RWPE2 (cell line): ENCODE results near the gene PRKG1.

Experiments
- ATAC-seq: fragments of 200-7000 bp; cut with Tn5 transposase; 3 replicates; pipeline ENCODE4 v1.9.1; 2021; ENCODE audit warnings: low read depth
- DNase-seq: peaks from one replicate; pipeline ENCODE4 v3.0.0-alpha.2; 2020; ENCODE audit warnings: low spot score
- H3K27ac ChIP-seq: fragments of 450-650 bp; 2 replicates; pipeline ENCODE4 v1.5.1; 2017; ENCODE audit warnings: mild to moderate bottlenecking; ENCODE audit not compliant: poor library complexity, severe bottlenecking
- H3K27me3 ChIP-seq: fragments of 250-450 bp; sonication (Bioruptor Pico); 2 replicates; pipeline ENCODE4 v1.5.1; 2021; ENCODE audit warnings: mild to moderate bottlenecking, moderate library complexity; ENCODE audit not compliant: insufficient read depth, poor library complexity, severe bottlenecking
- H3K36me3 ChIP-seq: fragments of 250-450 bp; sonication (Bioruptor Pico); 2 replicates; pipeline ENCODE4 v1.5.1; 2020; ENCODE audit warnings: low read depth, mild to moderate bottlenecking, moderate library complexity
- H3K4me1 ChIP-seq: fragments of 250-450 bp; sonication (Bioruptor Pico); 2 replicates; pipeline ENCODE4 v1.5.1; 2021; ENCODE audit warnings: mild to moderate bottlenecking, moderate library complexity; ENCODE audit not compliant: insufficient read depth, poor library complexity, severe bottlenecking
- H3K4me3 ChIP-seq: fragments of 250-450 bp; sonication (Bioruptor Pico); 2 replicates; pipeline ENCODE4 v1.5.1; 2021; ENCODE audit warnings: mild to moderate bottlenecking, moderate library complexity; ENCODE audit not compliant: severe bottlenecking
- H3K9me3 ChIP-seq: fragments of 250-450 bp; sonication (Bioruptor Pico); 2 replicates; pipeline ENCODE4 v1.5.1; 2021; ENCODE audit warnings: mild to moderate bottlenecking, moderate library complexity; ENCODE audit not compliant: severe bottlenecking
- TF ChIP-seq, protein P1 (sequence below): fragments of 450-650 bp; IDR thresholded peaks from one replicate; pipeline ENCODE4 v1.5.1; 2017; ENCODE audit warnings: mild to moderate bottlenecking, moderate library complexity; ENCODE audit not compliant: poor library complexity, severe bottlenecking

The PRKG1 gene

DNA sequence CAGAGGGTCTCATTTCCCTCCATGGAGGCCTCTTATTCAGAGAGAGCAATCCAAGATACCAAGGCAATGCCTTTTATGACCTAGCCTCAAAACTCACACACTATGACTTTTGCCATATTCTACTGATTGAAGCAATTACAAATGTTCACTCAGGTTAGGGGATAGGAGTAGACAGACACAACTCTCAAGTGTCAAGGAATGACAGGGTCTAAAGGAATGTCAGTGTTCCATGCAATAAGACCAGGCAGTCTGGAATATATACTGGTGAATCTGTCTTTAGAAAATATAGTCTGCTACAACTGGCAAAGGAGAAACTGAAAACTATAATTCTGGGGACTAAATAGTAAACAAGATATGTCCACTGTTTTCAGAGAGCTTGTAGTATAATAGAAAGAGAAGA, 283.9 kb downstream of the PRKG1 start:
- Histone ChIP-seq H3K27ac (no peak overlapping the region), H3K27me3 (no peaks in the 10 kb centered on the region), H3K4me1 (no peaks in the 10 kb centered on the region), H3K36me3 (no peaks in the 10 kb centered on the region), H3K9me3 (no peaks in the 10 kb centered on the region), H3K4me3 (no peak overlapping the region)
- TF ChIP-seq, protein P1, sequence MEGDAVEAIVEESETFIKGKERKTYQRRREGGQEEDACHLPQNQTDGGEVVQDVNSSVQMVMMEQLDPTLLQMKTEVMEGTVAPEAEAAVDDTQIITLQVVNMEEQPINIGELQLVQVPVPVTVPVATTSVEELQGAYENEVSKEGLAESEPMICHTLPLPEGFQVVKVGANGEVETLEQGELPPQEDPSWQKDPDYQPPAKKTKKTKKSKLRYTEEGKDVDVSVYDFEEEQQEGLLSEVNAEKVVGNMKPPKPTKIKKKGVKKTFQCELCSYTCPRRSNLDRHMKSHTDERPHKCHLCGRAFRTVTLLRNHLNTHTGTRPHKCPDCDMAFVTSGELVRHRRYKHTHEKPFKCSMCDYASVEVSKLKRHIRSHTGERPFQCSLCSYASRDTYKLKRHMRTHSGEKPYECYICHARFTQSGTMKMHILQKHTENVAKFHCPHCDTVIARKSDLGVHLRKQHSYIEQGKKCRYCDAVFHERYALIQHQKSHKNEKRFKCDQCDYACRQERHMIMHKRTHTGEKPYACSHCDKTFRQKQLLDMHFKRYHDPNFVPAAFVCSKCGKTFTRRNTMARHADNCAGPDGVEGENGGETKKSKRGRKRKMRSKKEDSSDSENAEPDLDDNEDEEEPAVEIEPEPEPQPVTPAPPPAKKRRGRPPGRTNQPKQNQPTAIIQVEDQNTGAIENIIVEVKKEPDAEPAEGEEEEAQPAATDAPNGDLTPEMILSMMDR = no peak
- DNase-seq = no peak
- peak; percentile 55; the same call in 2 of the 3 replicates for ATAC-seq

DNA sequence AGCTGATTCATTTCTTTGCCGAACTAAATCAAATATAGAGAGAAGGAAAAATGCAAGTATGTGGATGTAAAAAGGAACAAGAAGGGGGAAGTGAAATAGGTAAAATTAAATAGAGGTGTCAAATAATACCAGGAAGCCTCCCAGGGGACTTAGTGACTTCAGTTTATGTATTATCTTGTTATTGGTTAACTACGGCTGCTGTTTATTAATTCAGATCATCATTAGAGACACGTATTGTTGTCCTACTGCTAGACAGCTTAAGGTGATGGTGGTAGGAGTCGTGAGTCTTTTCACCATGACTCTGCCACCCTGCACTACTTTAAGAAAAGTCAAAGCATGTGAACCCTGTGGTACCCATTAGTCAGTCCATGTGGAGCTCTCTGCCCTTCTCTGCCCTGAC, 289.1 kb downstream of the PRKG1 start:
- TF ChIP-seq, protein P1 = no peak
- Histone ChIP-seq H3K36me3 (no peaks in the 10 kb centered on the region), H3K27ac (no peak overlapping the region), H3K4me1 (no peaks in the 10 kb centered on the region), H3K4me3 (no peak overlapping the region), H3K27me3 (no peaks in the 10 kb centered on the region), H3K9me3 (no peaks in the 10 kb centered on the region)
- ATAC-seq = no peak
- no peak for DNase-seq

DNA sequence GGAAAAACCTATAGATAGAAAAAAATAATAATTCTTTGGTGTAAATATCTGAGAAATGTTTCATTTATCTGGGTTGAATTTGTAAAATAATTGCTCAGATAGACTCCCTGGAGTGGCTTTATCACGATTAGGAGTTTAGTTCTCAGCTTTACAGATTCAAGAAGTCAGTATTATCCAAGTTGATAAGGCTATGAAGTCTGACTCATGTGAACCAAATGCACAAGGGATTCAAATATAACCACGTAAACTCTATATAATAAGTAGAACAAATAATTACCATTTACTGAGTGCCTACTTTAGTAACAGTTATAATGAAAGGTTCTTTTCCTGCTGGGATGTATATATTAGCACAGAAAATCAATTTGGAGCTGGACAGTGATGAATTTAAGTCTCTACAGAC, 290.4 kb downstream of the PRKG1 start:
- H3K27me3 ChIP-seq = no peaks in the 10 kb centered on the region
- no peaks in the 10 kb centered on the region for H3K36me3 ChIP-seq
- no peak overlapping the region for H3K4me3 ChIP-seq
- no peaks in the 10 kb centered on the region for H3K9me3 ChIP-seq
- no peak for ATAC-seq
- TF ChIP-seq, protein P1 = no peak
- DNase-seq = no peak
- H3K27ac ChIP-seq = no peak overlapping the region
- H3K4me1 ChIP-seq = no peaks in the 10 kb centered on the region

DNA sequence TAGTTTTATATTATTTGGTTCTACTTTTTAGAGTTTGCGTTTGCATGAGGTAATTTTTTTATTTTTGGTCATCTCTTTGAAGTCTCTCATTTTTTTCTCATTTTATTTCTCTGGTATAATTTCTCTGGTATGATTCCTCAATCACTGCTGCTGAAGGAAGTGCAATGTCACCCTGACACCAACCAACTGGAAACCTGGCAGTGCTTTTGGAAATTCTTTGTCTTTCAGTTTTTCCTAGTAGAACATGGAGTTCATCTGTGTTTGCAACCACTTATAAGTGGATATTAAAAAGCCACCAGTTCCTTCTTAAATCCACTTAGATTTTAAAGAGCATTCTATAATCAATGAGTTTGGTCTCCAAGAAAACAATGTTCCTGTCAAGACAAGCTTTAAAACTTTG, 291.8 kb downstream of the PRKG1 start:
- Histone ChIP-seq H3K36me3 (no peaks in the 10 kb centered on the region), H3K4me1 (no peaks in the 10 kb centered on the region), H3K27ac (no peak overlapping the region), H3K27me3 (no peaks in the 10 kb centered on the region), H3K4me3 (no peak overlapping the region), H3K9me3 (no peaks in the 10 kb centered on the region)
- DNase-seq (no peak), ATAC-seq (no peak)
- TF ChIP-seq, protein P1 = no peak

DNA sequence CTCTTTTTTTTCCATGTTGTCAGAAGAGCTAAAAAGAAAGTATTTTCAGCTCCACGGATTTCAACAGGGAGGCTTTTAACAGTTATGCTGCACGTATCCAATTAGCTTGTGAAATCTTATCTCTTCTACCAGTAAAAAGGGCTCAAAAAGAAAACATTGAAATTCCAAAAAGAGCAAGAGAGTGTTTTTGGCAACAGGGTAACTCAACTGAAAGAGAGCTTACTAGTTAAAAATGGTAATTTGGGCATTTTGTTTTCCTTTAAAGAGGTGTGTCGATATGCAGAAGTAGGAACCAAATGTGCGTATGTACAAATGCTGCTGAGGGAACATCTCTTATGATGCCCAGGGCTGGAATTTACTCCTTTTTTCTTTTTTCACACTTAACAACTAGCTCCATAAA, 292.8 kb downstream of the PRKG1 start:
- no peak for DNase-seq
- H3K27me3 ChIP-seq = no peaks in the 10 kb centered on the region
- no peak for ATAC-seq
- no peaks in the 10 kb centered on the region for H3K36me3 ChIP-seq
- H3K27ac ChIP-seq = no peak overlapping the region
- no peaks in the 10 kb centered on the region for H3K9me3 ChIP-seq
- H3K4me3 ChIP-seq = no peak overlapping the region
- H3K4me1 ChIP-seq = no peaks in the 10 kb centered on the region
- TF ChIP-seq, protein P1 = no peak
